AG09319 (cell line): ENCODE measurements around the gene RBBP8NL.
A peak's percentile ranks its signal among the peaks of the same experiment; 100 is the strongest.
"Not testable (repeated sequence)": the region's sequence is repeated elsewhere in the genome, so short reads cannot be mapped to it uniquely, and the experiment has no call there.

Experiments
- DNase-seq: peaks from one replicate; pipeline ENCODE4 v3.0.0-alpha.2; 2010; ENCODE audit warnings: low read depth; ENCODE audit errors: extremely low read depth
- CTCF ChIP-seq: IDR thresholded peaks from 2 replicates; pipeline ENCODE4 v1.5.1; 2011; ENCODE audit warnings: low read depth, mild to moderate bottlenecking, inconsistent platforms, low read length, moderate library complexity

The RBBP8NL gene

GRCh38 chr20:62377615-62378178, 49.6 kb downstream of the RBBP8NL start:
- no peak for DNase-seq
- TF ChIP-seq CTCF, result no peak

DNA sequence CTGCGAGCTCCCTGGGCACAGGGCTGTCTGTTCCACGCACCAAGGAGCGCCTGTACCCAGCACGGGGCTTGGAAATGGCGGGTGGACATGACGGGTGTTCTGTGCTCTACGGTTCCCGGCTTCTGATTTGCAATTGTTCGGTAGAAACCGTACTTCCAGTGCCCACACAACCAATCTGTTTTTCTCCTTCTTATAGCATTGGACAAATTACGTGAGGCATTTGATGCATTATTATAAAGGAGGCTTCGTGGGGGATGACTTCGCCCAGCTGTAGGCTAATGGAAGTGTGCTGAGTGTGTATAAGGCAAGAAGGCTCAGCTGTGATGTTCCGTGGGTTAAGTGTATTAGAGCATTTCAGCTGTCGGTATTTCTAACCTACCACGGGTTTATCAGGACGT, 50.3 kb downstream of the RBBP8NL start:
- no peak for DNase-seq
- TF ChIP-seq CTCF, result no peak

- no peak for DNase-seq
- peak; percentile 42 for TF ChIP-seq CTCF
These were observed 51.0 kb downstream of the RBBP8NL start for GRCh38 chr20:62376112-62377063.

- no peak for TF ChIP-seq CTCF
- no peak for DNase-seq
These were observed 52.8 kb downstream of the RBBP8NL start for GRCh38 chr20:62374331-62375152.

GRCh38 chr20:62373631-62374179, 53.6 kb downstream of the RBBP8NL start:
- not testable (repeated sequence) for DNase-seq

- no peak for DNase-seq
- no peak for TF ChIP-seq CTCF
These were observed 55.0 kb downstream of the RBBP8NL start for GRCh38 chr20:62372042-62372993.

DNA sequence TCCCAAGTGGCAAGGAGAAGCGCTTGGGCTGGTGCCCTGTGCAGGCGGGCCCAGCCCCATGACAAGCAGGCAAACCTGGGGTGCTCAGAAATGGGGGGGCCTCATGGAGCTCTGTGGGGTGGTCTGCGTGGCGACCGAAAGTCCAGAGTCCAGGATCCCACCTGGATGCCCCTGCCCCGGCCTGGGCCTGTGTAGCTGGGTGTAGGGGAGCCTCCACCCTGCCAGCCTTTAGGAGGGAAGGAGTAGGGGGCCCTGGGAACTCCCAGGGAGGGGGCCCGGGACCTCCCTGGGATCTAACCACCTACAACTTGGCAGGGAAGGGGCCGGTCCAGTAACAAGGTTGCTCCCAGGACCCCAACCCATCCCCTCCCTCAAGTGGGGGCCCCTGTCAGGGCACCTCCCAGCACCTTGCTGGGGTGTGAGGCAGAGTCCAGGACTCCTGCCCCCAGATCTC, 55.7 kb downstream of the RBBP8NL start:
- no peak for TF ChIP-seq CTCF
- no peak for DNase-seq
